Smooth muscle cell of the brain vasculature (primary cell): Measurements from ENCODE around the gene MEGF11.

ENCODE experiments used
- DNase-seq: peaks from one replicate; pipeline ENCODE4 v3.0.0-alpha.2; 2012; ENCODE audit warnings: low read depth, low spot score

Gene MEGF11

GRCh38 chr15:66032006-66032405, 221.5 kb downstream of the MEGF11 start:
- DNase-seq = no peak

- DNase-seq = no peak
Observed at GRCh38 chr15:66030650-66031049, 222.9 kb downstream of the MEGF11 start.

DNA sequence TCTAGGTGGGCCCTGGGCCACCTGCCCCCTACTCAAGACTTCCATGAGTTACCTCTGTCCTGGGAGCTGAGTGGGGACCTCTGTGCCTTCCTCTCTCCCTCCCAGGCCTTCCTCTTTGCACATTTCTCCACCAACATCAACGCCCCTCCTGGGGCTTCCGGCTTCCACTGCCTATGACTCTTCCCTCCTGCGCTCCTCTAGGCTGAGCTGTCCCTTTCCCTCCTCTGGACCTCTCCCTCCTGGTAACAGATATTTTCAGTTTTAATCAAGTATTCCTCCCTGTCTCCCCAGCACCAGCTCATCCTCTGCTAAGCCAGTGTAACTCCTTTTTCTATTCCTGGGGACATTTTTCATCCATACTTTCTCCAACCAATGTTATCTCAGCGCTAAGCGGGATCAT, 223.9 kb downstream of the MEGF11 start:
- DNase-seq = no peak

GRCh38 chr15:66027268-66027805, 226.2 kb downstream of the MEGF11 start:
- no peak for DNase-seq

DNA sequence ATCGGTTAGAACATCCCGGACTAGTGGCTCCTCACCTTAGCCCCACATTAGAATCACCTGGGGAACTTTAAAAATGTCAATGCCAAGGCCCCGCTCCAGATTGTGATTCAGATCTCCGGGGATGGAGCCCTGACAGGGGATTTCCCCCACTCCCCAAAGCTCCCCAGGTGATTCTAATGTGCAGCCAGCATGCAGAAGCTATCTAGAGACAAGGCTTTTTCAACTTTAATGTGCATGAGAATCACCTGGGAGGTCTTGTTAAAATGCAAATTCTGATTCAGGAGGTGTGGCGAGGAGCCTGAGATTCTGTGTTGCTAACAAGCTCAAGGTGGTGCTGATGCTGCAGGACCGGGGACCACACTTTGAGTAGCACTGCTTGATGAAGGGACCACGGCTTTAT, 227.6 kb downstream of the MEGF11 start:
- no peak for DNase-seq

GRCh38 chr15:66025015-66025452, 228.5 kb downstream of the MEGF11 start:
- no peak for DNase-seq

DNA sequence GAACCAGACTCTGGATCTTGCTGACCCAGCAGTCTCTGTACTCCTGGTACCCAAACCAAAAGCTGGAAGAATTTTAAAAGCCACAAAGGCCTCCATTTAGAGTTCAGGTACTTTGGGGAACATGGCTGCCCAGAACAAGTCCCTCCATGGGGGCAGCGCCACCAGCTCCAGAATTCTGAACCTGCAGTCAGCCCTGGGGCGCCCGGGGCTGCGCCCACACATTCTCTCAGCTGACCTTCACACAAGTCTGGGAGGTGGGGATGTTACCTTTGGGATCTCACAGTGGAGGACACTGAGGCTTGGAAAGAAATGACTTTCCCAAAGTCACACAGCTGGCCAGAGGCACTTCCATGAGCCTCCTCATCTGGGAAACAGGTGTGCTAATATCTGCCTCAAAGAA, 229.4 kb downstream of the MEGF11 start:
- no peak for DNase-seq

GRCh38 chr15:66023311-66023972, 230.1 kb downstream of the MEGF11 start:
- DNase-seq = no peak

GRCh38 chr15:66022163-66022525, 231.4 kb downstream of the MEGF11 start:
- no peak for DNase-seq

GRCh38 chr15:66021496-66022162, 231.9 kb downstream of the MEGF11 start:
- no peak for DNase-seq

DNA sequence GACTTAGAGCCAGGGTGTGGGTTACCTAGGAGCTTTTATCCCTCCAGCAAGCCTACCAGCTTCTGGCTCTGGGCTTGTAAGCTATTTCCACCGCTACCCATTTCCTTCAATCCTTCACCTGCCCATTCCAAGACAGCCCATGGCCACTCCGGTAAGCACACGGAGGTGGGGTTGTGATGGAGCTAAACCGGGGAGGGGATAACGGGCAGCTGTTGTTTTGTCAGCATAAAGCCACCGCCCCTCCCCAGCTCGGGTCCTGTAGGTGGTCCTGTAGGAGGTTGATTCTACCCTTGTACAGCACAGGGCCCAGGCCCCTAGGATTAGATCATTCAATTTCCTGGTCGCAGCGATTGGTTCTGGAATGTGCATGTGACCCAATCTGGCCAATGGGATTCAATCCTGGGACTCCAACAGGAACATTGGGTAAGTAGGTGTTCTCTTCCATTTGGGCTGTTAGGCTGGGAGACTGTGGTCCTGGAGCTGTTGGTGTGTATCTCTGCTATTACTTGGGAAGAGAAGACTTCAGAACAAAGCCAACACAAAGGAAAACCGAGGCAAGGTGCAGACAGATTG, 233.6 kb downstream of the MEGF11 start:
- no peak for DNase-seq

DNA sequence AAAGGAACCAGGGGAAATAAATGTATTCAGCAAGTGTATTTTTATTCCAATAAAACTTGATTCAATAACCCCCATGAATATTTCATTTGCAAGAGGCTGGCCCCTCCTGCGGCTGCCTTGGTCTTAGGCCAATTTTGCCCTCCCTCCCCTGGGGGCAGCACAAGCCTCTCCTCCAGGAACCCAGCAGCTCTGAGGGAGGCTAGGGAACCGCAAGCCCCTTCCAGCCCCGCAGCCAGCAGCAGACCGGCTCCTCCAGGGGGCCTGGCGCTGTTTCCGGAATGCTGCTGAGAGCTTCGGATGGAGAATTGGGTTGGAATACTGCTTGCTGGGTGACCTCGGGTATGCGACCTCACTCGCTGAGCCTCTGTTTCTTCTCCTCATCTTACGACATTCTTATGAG, 234.2 kb downstream of the MEGF11 start:
- no peak for DNase-seq

GRCh38 chr15:66018488-66018797, 235.1 kb downstream of the MEGF11 start:
- no peak for DNase-seq

- no peak for DNase-seq
Observed at GRCh38 chr15:66017792-66018487, 235.6 kb downstream of the MEGF11 start.

DNA sequence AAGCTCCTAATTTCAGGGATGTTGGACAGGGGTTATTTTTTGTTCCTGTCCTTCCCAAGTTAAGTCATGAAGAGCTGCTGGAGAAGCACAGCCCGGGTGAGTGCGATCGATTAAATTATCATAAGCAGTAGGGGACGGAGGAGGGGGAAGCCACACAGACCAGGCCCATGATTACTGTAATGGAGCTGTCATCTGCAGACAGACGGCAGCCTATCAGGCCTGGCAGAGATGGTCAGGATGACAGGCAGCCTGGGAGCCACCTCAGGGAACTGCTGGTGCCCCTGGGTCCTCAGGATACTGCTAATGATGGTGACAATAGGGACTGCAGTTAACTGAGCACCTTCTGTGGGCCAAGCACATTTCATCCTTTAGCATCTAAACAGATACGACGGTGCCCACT, 236.6 kb downstream of the MEGF11 start:
- DNase-seq = no peak

GRCh38 chr15:66016199-66016598, 237.4 kb downstream of the MEGF11 start:
- no peak for DNase-seq

DNA sequence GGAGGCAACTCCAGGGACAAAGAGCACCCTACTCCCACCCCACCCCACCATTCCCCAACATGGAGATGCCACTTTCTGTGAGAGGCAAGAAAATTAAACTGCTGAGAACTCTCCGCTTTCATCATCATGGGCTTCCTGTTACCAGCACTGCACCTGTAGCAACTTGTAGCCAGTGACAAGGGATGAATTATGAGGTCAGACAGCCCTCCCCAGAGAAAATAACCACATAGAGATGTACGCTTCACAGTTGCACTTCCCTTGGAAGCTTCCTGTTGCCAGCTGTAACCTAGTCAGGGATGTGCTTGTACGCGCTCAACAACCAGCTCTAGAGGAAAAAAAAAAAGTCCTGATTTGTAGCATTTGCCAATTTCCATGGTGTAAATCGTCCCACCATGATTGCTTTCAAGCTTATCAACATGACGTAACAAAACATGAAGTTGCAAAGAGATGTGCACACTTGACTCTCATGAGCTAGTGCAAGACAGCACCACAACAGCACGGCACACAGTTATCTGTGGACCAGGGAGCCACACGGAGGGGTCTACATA, 238.8 kb downstream of the MEGF11 start:
- DNase-seq = no peak

DNA sequence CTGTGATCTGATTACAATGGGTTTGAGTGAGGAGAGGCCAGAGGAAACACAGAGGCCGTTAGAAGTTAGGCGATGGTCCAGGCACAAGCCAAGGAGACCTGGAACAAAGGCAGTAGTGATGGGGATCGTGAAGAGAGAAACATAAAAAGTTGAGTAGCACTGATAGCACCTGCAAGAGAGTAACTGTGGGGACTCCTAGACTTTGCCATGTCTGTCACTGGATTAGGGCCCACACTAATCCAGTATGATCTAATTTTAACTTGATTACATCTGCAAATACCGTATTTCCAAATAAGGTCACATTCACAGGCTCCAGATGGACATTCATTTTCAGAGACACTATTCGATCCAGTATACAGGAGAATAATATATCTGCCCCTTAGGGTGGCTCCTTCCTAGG, 239.5 kb downstream of the MEGF11 start:
- DNase-seq = no peak

- DNase-seq = no peak
Observed at GRCh38 chr15:66008940-66009562, 244.5 kb downstream of the MEGF11 start.

DNA sequence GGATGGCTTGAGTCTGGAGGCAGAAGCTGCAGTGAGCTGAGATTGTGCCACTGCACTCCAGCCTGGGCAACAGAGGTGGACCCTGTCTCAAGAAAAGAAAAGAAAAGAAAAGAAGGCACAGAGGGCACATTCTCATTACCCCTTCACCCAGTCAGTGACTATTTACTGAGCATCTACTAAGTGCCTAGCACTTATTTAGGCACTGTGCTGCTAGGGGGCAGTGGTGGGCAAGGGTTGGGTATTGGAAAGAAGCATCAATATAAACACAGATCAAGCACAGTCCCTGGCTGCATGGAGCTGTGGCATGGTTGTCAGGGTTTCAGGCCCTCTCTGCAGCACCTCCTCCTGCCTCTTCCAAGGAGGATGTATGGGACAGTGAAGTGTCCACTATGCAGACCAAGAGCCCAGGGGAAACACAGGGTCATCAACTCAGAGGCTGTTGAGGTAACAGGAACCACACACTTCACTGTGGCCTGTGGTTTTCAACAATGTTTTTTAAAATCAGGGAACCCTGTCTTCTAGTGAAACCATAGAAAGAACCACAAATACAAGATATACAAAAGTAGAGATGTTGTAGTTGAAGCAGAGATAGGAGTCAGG, 245.8 kb downstream of the MEGF11 start:
- no peak for DNase-seq

- DNase-seq = no peak
Observed at GRCh38 chr15:66006986-66007385, 246.6 kb downstream of the MEGF11 start.
